Pancreas (tissue), 10 donors: ENCODE results near the gene NHERF1. TPM values are rescaled to one million over a fixed set of nuclear protein-coding genes. Genes with fewer than 3 reads are reported as not detected.
A peak's percentile ranks its signal among the peaks of the same experiment; 100 is the strongest.

ENCODE experiments used
- ATAC-seq, 4 donors: fragments of 200-7000 bp; cut with Tn5 transposase; one replicate each; pipeline versions ENCODE4 v1.8.0 to v1.9.1; 2020; ENCODE audit warnings: mild to moderate bottlenecking in 4 of 4, moderate library complexity in 4 of 4
- DNase-seq, 6 donors: peaks; one replicate each; pipeline ENCODE4 v3.0.0-alpha.2; 2020
- FAIRE-seq: peaks from 2 replicates; lab custom pipeline; 2012; peaks lifted over from hg19 to GRCh38; lab: Jason Lieb, UNC
- H3K27ac ChIP-seq, 4 donors: fragments of 200-600 bp; sonication (generic); 1 replicate in 3 of 4; 2 replicates in 1 of 4; pipeline versions ENCODE4 v1.5.0 to v1.8.0; 2020
- H3K27me3 ChIP-seq, 4 donors: fragments of 200-600 bp; one replicate each; pipeline ENCODE4 v1.8.0; 2021
- H3K36me3 ChIP-seq, 3 donors: fragments of 200-600 bp; sonication (generic) in 1 of 3; one replicate each; pipeline versions ENCODE4 v1.5.0 to v1.8.0; 2020 to 2021
- H3K4me1 ChIP-seq, 3 donors: fragments of 200-600 bp; one replicate each; pipeline ENCODE4 v1.8.0; 2021
- H3K4me3 ChIP-seq, 4 donors: fragments of 200-600 bp; sonication (generic) in 2 of 4; one replicate each; pipeline versions ENCODE4 v1.5.0 to v1.8.0; 2020 to 2021
- H3K9me3 ChIP-seq, 4 donors: fragments of 200-600 bp; one replicate each; pipeline ENCODE4 v1.8.0; 2021
- CTCF ChIP-seq, 4 donors: fragments of 200-600 bp; sonication (generic) in 3 of 4; IDR thresholded peaks; one replicate each; pipeline versions ENCODE4 v1.5.0 to v1.8.0; 2021; ENCODE audit warnings: antibody characterized with exemption in 4 of 4
- WGBS, 2 donors: extraction: QIAGEN DNeasy Blood & Tissue Kit; methylation state at CpG; one replicate each; pipeline ENCODE4 v1.1.7; 2013; 5-methylcytosine and 5-hydroxymethylcytosine counted together
- intact Hi-C, 3 donors: fragments of 100-400 bp; cut with DNase I; formaldehyde crosslinking; loops; one replicate each; pipeline versions ENCODE4 v1.11.1 to v1.14.2; 2022
- polyA plus RNA-seq, 2 donors: library from polyadenylated mRNA; stranded (reverse); fragments of 200-250 nt; gene quantifications; one replicate each; pipeline ENCODE4 v1.2.3, GENCODE V29; 2013
- total RNA-seq, 6 donors: library from RNA; stranded (reverse); fragmentation: NEBNext Ultra II Directional in 4 of 6; extraction: Animal tissue kit (Norgen Biotek cat#: 25700) in 4 of 6; gene quantifications; one replicate each; pipeline versions ENCODE4 v1.2.1 to v1.2.4, GENCODE V29; 2021 to 2023
- donor health status: healthy with polysubstance abuse.
- donor health status: DM: no; HTN: no; CAD: no; lungs with moderate emphysema.
- donor health status: DM: no; HTN: no; CAD: no.
- donor health status: control.
- donor health status: control.
- donor health status: Bipolar disorder and iron deficiency.
- donor health status: DM: yes; HTN: yes; CAD: no.
- donor health status: DM: no; HTN: no; CAD: no.
- donor health status: DM: no; HTN: no; CAD: no.
- donor health status: DM: yes; HTN: yes; CAD: no.

Gene NHERF1
- total and polyA plus RNA-seq, 8 donors = 40.1 to 91.9 (median 56.5) TPM

- peak overlapping the region in 1 of 4 donors; percentile 41 for H3K4me3 ChIP-seq
- H3K9me3 ChIP-seq = no peaks in the 10 kb centered on the region
- ATAC-seq (peak in 1 of 4 donors; percentile 17), DNase-seq (no peak), FAIRE-seq (no peak)
- H3K36me3 ChIP-seq = no peaks in the 10 kb centered on the region
- H3K27me3 ChIP-seq = peaks cover 0 to 4% (median 0%) of the 10 kb centered on the region in 4 donors
- peaks cover 0 to 10% (median 0%) of the 10 kb centered on the region in 3 donors for H3K4me1 ChIP-seq
- intact Hi-C loops = loop anchor here in 1 of 3 donors (5.0 kb wide), 2 partner anchors 34 to 86 kb away; no protein-coding TSS in a partner anchor
- H3K27ac ChIP-seq = no peak overlapping the region
- no peak for TF ChIP-seq CTCF (IDR thresholded peaks at IDR 0.05)
- 51 to 54% methylated on average over 16 of the region's 16 CpGs for WGBS, 2 donors
Observed at GRCh38 chr17:74738051-74738996, 10.1 kb upstream of the NHERF1 start.

GRCh38 chr17:74739227-74739831 lies 9.1 kb upstream of the NHERF1 start:
- DNase-seq (no peak), FAIRE-seq (no peak), ATAC-seq (no peak)
- no peaks in the 10 kb centered on the region for H3K9me3 ChIP-seq
- H3K27ac ChIP-seq = no peak overlapping the region
- WGBS, 2 donors = 70 to 83% methylated on average over 12 of the region's 12 CpGs
- TF ChIP-seq CTCF (IDR thresholded peaks at IDR 0.05) = no peak
- intact Hi-C loops = loop anchor here in 1 of 3 donors (5.0 kb wide), 2 partner anchors 33 to 87 kb away; no protein-coding TSS in a partner anchor
- H3K4me1 ChIP-seq = peaks cover 0 to 10% (median 0%) of the 10 kb centered on the region in 3 donors
- peaks cover 0 to 4% (median 0%) of the 10 kb centered on the region in 4 donors for H3K27me3 ChIP-seq
- no peaks in the 10 kb centered on the region for H3K36me3 ChIP-seq
- H3K4me3 ChIP-seq = no peak overlapping the region

GRCh38 chr17:74740173-74740572 lies 8.3 kb upstream of the NHERF1 start:
- ATAC-seq (no peak), DNase-seq (no peak), FAIRE-seq (no peak)
- Histone ChIP-seq H3K27ac (no peak overlapping the region), H3K9me3 (no peaks in the 10 kb centered on the region), H3K27me3 (peaks cover 0 to 4% (median 0%) of the 10 kb centered on the region in 4 donors), H3K4me1 (peaks cover 0 to 15% (median 0%) of the 10 kb centered on the region in 3 donors), H3K4me3 (no peak overlapping the region), H3K36me3 (no peaks in the 10 kb centered on the region)
- intact Hi-C loops = loop anchor here in 2 of 3 donors (5.0 to 10.0 kb wide), 2 partner anchors 125 to 127 kb away; no protein-coding TSS in a partner anchor
- no peak for TF ChIP-seq CTCF (IDR thresholded peaks at IDR 0.05)
- 66 to 81% methylated on average over 6 of the region's 6 CpGs for WGBS, 2 donors

- 61 to 71% methylated on average over 17 of the region's 17 CpGs for WGBS, 2 donors
- H3K27me3 ChIP-seq = peaks cover 0 to 4% (median 0%) of the 10 kb centered on the region in 4 donors
- no peak for DNase-seq
Observed at GRCh38 chr17:74740641-74741387, 7.6 kb upstream of the NHERF1 start.

More at GRCh38 chr17:74740641-74741387, 7.6 kb upstream of the NHERF1 start:
- intact Hi-C loops = loop anchor here in 2 of 3 donors (5.0 to 10.0 kb wide), 2 partner anchors 124 to 126 kb away; no protein-coding TSS in a partner anchor
- no peaks in the 10 kb centered on the region for H3K9me3 ChIP-seq
- no peak for ATAC-seq
- no peak for FAIRE-seq
- no peak overlapping the region for H3K27ac ChIP-seq
- TF ChIP-seq CTCF (IDR thresholded peaks at IDR 0.05) = no peak
- no peaks in the 10 kb centered on the region for H3K36me3 ChIP-seq
- no peak overlapping the region for H3K4me3 ChIP-seq
- H3K4me1 ChIP-seq = peaks cover 0 to 15% (median 0%) of the 10 kb centered on the region in 3 donors
